ENCODE data around the gene ITGB7.
"Not testable (repeated sequence)": the region's sequence is repeated elsewhere in the genome, so short reads cannot be mapped to it uniquely, and the experiment has no call there.

ITGB7 gene

DNA sequence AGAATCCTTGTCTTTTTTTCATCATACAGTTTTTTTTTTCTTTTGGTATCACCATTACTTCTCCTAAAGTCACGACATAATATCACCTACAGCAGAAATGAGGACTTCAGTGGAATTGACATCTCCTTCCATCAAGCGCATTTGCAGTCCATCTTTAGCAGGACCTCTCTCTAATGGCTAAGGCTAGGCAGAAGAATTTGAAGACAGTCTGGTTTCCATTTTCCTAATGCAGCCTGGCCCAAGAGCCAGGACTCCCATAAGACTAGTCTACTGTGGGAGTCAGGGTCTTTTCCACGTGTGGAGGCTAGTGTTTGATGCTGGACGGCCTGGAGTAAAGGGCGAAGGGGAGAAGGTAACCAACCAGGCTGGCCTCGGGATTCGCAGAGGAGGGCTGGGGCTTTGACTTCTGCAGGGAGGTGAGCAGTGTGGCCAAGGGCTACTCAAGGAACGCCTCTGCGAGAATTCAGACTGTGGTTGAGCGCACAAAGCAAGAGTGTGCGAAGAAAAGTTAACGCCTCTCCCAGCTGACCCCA lies 27.3 kb downstream of the ITGB7 start:
- H3K4me2 ChIP-seq (ENCODE audit: low read length), result peak overlapping the region; percentile 88
- peak overlapping the region; percentile 88 for H3K9ac ChIP-seq (ENCODE audit: low read depth, low read length)
- H3K9me3 ChIP-seq (replicated peaks; ENCODE audit: low read length), result no peaks in the 10 kb centered on the region
- peak overlapping the region; percentile 95 for H3K4me3 ChIP-seq (ENCODE audit: low read length)
- peaks cover 38% of the 10 kb centered on the region for H3K4me1 ChIP-seq (ENCODE audit: control insufficient read depth, insufficient read depth, low read length)
- H3K36me3 ChIP-seq (ENCODE audit: insufficient read depth, low read length), result peaks cover 29% of the 10 kb centered on the region
- H3K27me3 ChIP-seq (ENCODE audit: control insufficient read depth, insufficient read depth, low read length), result no peaks in the 10 kb centered on the region

- not testable (repeated sequence) for H3K27me3 ChIP-seq (ENCODE audit: control insufficient read depth, insufficient read depth, low read length); H3K4me3 ChIP-seq (ENCODE audit: low read length); H3K9me3 ChIP-seq (replicated peaks; ENCODE audit: low read length); H3K4me2 ChIP-seq (ENCODE audit: low read length); H3K9ac ChIP-seq (ENCODE audit: low read depth, low read length)
- H3K4me1 ChIP-seq (ENCODE audit: control insufficient read depth, insufficient read depth, low read length), result peaks cover 41% of the 10 kb centered on the region
- peaks cover 22% of the 10 kb centered on the region for H3K36me3 ChIP-seq (ENCODE audit: insufficient read depth, low read length)
Measured at GRCh38 chr12:53178803-53179202, 28.2 kb downstream of the ITGB7 start.

DNA sequence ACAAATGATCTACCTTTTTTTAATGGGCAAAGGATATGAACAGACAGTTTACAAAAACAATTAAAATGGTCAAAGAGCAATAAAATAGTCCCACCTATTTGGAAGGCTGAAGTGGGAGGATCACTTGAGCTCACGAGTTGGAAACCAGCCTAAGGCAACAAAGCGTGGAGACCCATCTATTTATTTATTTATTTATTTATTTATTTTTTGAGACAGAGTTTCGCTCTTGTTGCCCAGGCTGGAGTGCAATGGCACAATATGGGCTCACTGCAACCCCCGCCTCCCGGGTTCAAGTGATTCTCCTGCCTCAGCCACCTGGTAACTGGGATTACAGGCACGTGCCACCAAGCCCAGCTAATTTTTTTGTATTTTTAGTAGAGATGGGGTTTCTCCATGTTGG lies 29.6 kb downstream of the ITGB7 start:
- not testable (repeated sequence) for H3K9ac ChIP-seq (ENCODE audit: low read depth, low read length); H3K4me3 ChIP-seq (ENCODE audit: low read length); H3K4me2 ChIP-seq (ENCODE audit: low read length); H3K9me3 ChIP-seq (replicated peaks; ENCODE audit: low read length); H3K36me3 ChIP-seq (ENCODE audit: insufficient read depth, low read length); H3K27me3 ChIP-seq (ENCODE audit: control insufficient read depth, insufficient read depth, low read length)
- peaks cover 33% of the 10 kb centered on the region for H3K4me1 ChIP-seq (ENCODE audit: control insufficient read depth, insufficient read depth, low read length)

DNA sequence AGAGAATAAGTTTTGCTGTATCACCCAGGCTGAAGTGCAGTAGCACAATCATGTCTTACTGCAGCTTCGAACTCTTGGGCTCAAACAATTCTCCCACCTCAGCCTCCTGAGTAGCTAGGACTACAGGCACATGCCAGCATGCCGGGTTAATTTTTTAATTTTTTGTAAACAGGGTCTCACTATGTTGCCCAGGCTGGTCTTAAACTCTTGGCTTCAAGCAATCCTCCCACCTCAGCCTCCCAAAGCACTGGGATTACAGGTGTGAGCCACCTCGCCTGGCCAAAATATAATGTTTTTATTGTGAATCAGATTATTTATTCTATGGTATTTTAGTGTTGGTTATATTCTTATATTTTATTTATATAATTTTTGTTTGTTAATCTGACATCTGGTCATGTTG lies 30.3 kb downstream of the ITGB7 start:
- peaks cover 3% of the 10 kb centered on the region for H3K36me3 ChIP-seq (ENCODE audit: insufficient read depth, low read length)
- H3K4me3 ChIP-seq (ENCODE audit: low read length), result no peak overlapping the region
- no peaks in the 10 kb centered on the region for H3K27me3 ChIP-seq (ENCODE audit: control insufficient read depth, insufficient read depth, low read length)
- H3K4me2 ChIP-seq (ENCODE audit: low read length), result no peak overlapping the region
- H3K9ac ChIP-seq (ENCODE audit: low read depth, low read length), result no peak overlapping the region
- peaks cover 27% of the 10 kb centered on the region for H3K4me1 ChIP-seq (ENCODE audit: control insufficient read depth, insufficient read depth, low read length)
- no peaks in the 10 kb centered on the region for H3K9me3 ChIP-seq (replicated peaks; ENCODE audit: low read length)

- Histone ChIP-seq H3K9me3 (replicated peaks; ENCODE audit: low read length) (no peaks in the 10 kb centered on the region), H3K4me1 (ENCODE audit: control insufficient read depth, insufficient read depth, low read length) (peaks cover 23% of the 10 kb centered on the region), H3K9ac (ENCODE audit: low read depth, low read length) (no peak overlapping the region)
Measured at GRCh38 chr12:53174881-53175491, 32.1 kb downstream of the ITGB7 start.

GRCh38 chr12:53173085-53173715 lies 33.9 kb downstream of the ITGB7 start:
- H3K4me1 ChIP-seq (ENCODE audit: control insufficient read depth, insufficient read depth, low read length), result peaks cover 13% of the 10 kb centered on the region
- peaks cover 10% of the 10 kb centered on the region for H3K36me3 ChIP-seq (ENCODE audit: insufficient read depth, low read length)
- H3K9ac ChIP-seq (ENCODE audit: low read depth, low read length), result no peak overlapping the region
- no peaks in the 10 kb centered on the region for H3K9me3 ChIP-seq (replicated peaks; ENCODE audit: low read length)
- H3K4me3 ChIP-seq (ENCODE audit: low read length), result no peak overlapping the region
- no peak overlapping the region for H3K4me2 ChIP-seq (ENCODE audit: low read length)
- H3K27me3 ChIP-seq (ENCODE audit: control insufficient read depth, insufficient read depth, low read length), result no peaks in the 10 kb centered on the region

More at GRCh38 chr12:53174881-53175491, 32.1 kb downstream of the ITGB7 start:
- H3K4me2 ChIP-seq (ENCODE audit: low read length), result no peak overlapping the region
- H3K27me3 ChIP-seq (ENCODE audit: control insufficient read depth, insufficient read depth, low read length), result no peaks in the 10 kb centered on the region
- no peak overlapping the region for H3K4me3 ChIP-seq (ENCODE audit: low read length)
- H3K36me3 ChIP-seq (ENCODE audit: insufficient read depth, low read length), result peaks cover 8% of the 10 kb centered on the region

DNA sequence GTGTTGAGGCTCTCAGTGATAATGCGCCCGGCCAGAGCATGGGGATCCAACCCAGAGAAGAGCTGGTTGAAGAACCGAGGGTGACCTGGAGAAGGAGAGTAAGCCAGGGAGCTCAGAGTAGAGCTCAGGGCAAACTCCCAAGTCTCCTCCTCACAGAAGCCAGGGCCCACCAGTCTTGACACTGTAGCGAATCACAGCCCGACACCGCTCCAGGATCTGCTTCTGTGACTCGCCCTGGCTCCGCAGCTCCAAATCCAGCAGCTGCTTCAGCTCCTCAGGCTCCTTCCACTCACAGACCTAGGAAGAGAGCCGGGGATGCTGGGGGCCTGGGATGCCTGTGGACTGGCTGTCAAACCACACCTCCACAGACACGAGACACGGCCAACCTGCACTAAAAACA lies 34.7 kb downstream of the ITGB7 start:
- H3K9me3 ChIP-seq (replicated peaks; ENCODE audit: low read length), result no peaks in the 10 kb centered on the region
- peaks cover 13% of the 10 kb centered on the region for H3K4me1 ChIP-seq (ENCODE audit: control insufficient read depth, insufficient read depth, low read length)
- no peak overlapping the region for H3K4me2 ChIP-seq (ENCODE audit: low read length)
- H3K9ac ChIP-seq (ENCODE audit: low read depth, low read length), result no peak overlapping the region
- peaks cover 10% of the 10 kb centered on the region for H3K36me3 ChIP-seq (ENCODE audit: insufficient read depth, low read length)
- no peak overlapping the region for H3K4me3 ChIP-seq (ENCODE audit: low read length)
- no peaks in the 10 kb centered on the region for H3K27me3 ChIP-seq (ENCODE audit: control insufficient read depth, insufficient read depth, low read length)

DNA sequence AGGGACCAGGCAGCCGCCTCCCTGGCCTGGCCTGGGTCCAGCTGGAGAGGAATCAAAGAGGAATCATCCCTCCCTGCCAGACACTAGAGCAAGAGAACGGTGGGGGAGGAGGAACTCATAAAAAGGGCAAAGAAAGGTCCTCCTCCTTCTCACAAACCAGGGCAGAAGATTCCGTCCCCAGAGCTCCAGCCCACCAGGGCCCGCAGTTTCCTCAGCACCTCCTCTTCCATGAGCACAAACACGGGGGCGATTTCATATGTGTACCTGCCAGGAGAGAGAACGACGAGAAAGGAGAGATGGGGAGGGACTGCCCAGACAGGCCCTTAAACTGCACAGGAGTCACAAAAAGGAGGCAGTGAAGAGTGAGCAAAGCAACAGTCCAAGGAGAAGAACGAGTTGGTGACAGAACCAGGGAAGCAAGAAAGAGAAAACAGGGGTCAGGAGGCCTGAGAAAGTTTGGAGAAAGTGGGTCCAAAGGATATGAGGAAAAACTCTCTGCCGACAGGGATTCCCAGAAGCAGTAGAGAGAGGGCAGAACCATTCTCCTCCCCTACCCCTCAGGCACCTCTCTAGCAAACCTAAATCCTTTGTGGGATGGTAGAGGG lies 35.2 kb downstream of the ITGB7 start:
- peaks cover 10% of the 10 kb centered on the region for H3K36me3 ChIP-seq (ENCODE audit: insufficient read depth, low read length)
- H3K4me1 ChIP-seq (ENCODE audit: control insufficient read depth, insufficient read depth, low read length), result peaks cover 13% of the 10 kb centered on the region
- no peaks in the 10 kb centered on the region for H3K27me3 ChIP-seq (ENCODE audit: control insufficient read depth, insufficient read depth, low read length)
- H3K9me3 ChIP-seq (replicated peaks; ENCODE audit: low read length), result no peaks in the 10 kb centered on the region
- H3K4me2 ChIP-seq (ENCODE audit: low read length), result no peak overlapping the region
- H3K4me3 ChIP-seq (ENCODE audit: low read length), result no peak overlapping the region
- H3K9ac ChIP-seq (ENCODE audit: low read depth, low read length), result no peak overlapping the region

- H3K9me3 ChIP-seq (replicated peaks; ENCODE audit: low read length), result no peaks in the 10 kb centered on the region
- H3K4me1 ChIP-seq (ENCODE audit: control insufficient read depth, insufficient read depth, low read length), result peaks cover 13% of the 10 kb centered on the region
- H3K36me3 ChIP-seq (ENCODE audit: insufficient read depth, low read length), result peaks cover 10% of the 10 kb centered on the region
- H3K9ac ChIP-seq (ENCODE audit: low read depth, low read length), result no peak overlapping the region
- no peaks in the 10 kb centered on the region for H3K27me3 ChIP-seq (ENCODE audit: control insufficient read depth, insufficient read depth, low read length)
- H3K4me2 ChIP-seq (ENCODE audit: low read length), result no peak overlapping the region
- no peak overlapping the region for H3K4me3 ChIP-seq (ENCODE audit: low read length)
Measured at GRCh38 chr12:53170876-53171724, 36.0 kb downstream of the ITGB7 start.

DNA sequence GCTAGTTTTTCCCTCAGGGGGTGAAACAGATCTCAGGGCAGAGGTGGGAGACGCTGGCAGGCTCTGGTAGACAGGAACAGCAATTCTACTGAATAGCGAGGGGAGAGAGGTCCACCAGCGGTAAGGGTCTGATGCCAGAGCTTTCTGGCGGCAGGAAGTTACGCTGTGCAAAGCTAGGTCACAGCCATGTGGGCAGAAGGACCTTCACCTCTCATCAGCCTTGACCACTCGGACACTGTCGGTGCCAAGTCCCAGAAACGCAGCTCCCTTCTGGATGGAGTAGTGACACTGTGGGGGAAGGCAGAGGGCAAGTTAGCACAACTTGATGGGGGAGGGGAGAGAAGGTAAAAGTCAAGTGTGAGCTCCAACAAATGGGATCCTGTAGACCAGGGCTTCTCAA lies 36.8 kb downstream of the ITGB7 start:
- H3K4me2 ChIP-seq (ENCODE audit: low read length), result no peak overlapping the region
- H3K4me3 ChIP-seq (ENCODE audit: low read length), result no peak overlapping the region
- H3K9me3 ChIP-seq (replicated peaks; ENCODE audit: low read length), result no peaks in the 10 kb centered on the region
- peaks cover 11% of the 10 kb centered on the region for H3K4me1 ChIP-seq (ENCODE audit: control insufficient read depth, insufficient read depth, low read length)
- H3K9ac ChIP-seq (ENCODE audit: low read depth, low read length), result no peak overlapping the region
- H3K36me3 ChIP-seq (ENCODE audit: insufficient read depth, low read length), result peaks cover 10% of the 10 kb centered on the region
- H3K27me3 ChIP-seq (ENCODE audit: control insufficient read depth, insufficient read depth, low read length), result no peaks in the 10 kb centered on the region

DNA sequence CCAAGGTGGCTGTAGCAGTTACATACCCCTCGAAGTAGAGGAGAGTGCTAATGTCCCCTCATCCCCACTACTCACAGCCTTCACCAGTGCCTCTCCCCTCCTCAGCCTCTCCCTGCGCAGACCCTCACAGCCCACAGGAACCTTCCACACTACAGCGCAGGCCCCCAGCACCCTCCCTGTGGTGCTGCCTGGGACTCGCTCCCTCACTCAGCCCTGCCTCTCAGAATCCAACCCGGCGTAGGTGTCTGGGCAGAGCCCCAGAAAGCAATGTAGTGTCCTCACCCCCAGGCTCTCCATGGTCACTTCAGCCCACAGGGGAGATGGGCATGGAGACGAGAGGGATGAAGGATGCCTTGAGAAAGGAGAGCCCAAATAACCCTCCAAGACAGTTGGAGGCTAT lies 37.4 kb downstream of the ITGB7 start:
- Histone ChIP-seq H3K9ac (ENCODE audit: low read depth, low read length) (no peak overlapping the region), H3K4me1 (ENCODE audit: control insufficient read depth, insufficient read depth, low read length) (peaks cover 5% of the 10 kb centered on the region), H3K27me3 (ENCODE audit: control insufficient read depth, insufficient read depth, low read length) (no peaks in the 10 kb centered on the region), H3K4me3 (ENCODE audit: low read length) (no peak overlapping the region), H3K9me3 (replicated peaks; ENCODE audit: low read length) (no peaks in the 10 kb centered on the region), H3K36me3 (ENCODE audit: insufficient read depth, low read length) (peaks cover 10% of the 10 kb centered on the region), H3K4me2 (ENCODE audit: low read length) (no peak overlapping the region)
